HG03045 (cell line): Measurements from ENCODE around the gene CNTNAP4.

Source experiments
- ATAC-seq: cut with Tn5 transposase; IDR thresholded peaks from one replicate; pipeline ENCODE4 v1.9.1; 2021; ENCODE audit warnings: mild to moderate bottlenecking, moderate library complexity; ENCODE audit not compliant: unreplicated experiment

The CNTNAP4 gene

GRCh38 chr16:76303637-76304314, 26.6 kb downstream of the CNTNAP4 start:
- no peak for ATAC-seq

DNA sequence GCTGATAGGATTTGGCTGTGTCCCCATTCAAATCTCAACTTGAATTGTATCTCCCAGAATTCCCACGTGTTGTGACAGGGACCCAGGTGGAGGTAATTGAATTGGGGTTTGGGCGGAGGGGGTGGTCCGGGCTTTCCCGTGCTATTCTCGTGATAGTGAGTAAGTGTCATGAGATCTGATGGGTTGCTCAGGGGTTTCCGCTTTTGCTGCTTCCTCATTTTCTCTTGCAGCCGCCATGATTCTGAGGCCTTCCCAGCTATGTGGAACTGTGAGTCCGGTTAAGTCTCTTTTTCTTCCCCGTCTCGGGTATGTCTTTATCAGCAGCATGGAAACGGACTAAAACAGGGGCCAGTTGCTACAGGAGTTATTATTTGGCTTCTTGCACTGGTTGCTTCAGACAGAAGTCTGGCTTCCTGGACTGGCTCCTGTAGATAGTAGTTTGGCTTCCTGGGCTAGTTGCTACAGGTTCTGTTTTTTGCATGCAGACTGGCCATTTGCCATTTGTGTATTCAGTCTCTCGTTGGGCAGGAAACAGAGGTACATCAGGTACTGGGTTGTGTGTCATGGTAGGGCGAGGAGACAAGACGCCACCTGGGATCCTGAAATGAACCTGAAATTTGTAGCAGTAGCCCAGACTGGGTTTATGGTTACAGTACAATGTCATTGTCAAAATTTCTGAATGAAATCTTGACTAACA, 32.6 kb downstream of the CNTNAP4 start:
- no peak for ATAC-seq

DNA sequence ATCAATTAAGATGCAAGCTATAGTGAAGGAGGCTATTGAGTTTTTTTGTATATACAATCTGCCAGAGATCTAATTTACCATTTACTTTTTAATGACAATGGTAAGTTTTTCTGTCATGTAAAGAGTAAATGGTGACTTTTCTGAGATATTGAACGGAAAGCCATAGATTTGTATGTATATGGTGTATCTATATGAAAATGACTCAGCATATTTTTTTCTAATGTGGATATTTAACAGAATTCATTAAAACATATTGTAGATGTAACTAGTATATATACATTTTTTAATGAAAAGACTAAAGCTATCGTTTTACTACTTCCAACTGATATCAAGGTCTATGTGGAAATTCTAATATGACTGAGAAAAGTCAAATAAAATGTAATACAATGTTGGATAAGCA, 34.1 kb downstream of the CNTNAP4 start:
- ATAC-seq: no peak

- no peak for ATAC-seq
These were observed 41.4 kb downstream of the CNTNAP4 start for GRCh38 chr16:76318565-76318964.

- no peak for ATAC-seq
These were observed 51.9 kb downstream of the CNTNAP4 start for GRCh38 chr16:76329106-76329505.

- ATAC-seq: no peak
These were observed 58.2 kb downstream of the CNTNAP4 start for GRCh38 chr16:76335180-76335974.

GRCh38 chr16:76336112-76336511, 58.9 kb downstream of the CNTNAP4 start:
- ATAC-seq: no peak

DNA sequence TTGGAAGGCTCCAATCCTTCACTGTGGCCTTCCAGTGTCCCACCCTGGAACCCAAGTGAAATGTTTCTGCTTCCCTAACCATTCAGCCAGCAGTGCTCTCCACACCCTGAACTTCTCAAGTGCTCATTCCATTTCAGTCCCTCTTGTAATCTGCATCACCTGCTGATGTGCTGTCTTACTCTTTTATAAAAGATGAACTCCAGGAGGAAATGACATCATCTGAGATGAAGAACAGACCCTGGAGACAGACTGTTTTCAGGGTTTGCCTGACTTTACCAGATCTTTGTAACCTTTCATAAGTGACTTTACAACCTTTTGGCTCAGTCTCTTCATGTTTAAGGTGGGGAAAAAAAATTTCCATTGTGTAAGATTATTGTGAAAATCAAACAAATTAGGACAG, 61.3 kb downstream of the CNTNAP4 start:
- no peak for ATAC-seq

- ATAC-seq: no peak
These were observed 66.6 kb downstream of the CNTNAP4 start for GRCh38 chr16:76343769-76344168.

DNA sequence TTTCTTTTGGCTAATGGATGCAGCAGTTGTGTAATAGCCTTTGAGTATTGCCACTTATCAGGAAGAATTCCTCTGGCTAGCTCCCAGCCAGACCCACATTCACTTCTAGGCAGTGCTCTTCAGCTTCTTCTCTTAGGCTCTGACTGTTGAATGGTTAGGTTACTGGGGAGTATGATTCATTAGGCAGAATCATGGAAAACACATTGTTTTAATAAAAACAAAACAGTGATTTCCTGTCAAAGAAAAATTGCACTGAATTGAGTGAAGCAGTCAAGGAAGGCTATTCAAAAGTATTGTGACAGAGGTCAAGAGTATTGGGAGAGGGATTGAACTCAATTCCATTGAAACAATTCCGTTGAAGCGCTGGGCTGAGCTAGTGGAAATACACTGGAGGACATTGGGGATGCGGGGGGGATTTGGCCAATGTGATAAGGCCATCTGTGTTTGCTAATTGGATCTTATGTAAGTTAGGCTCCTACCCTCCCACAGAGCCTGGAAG, 68.0 kb downstream of the CNTNAP4 start:
- ATAC-seq: no peak

GRCh38 chr16:76346210-76346609, 69.0 kb downstream of the CNTNAP4 start:
- no peak for ATAC-seq

- no peak for ATAC-seq
These were observed 74.2 kb downstream of the CNTNAP4 start for GRCh38 chr16:76351441-76351840.

DNA sequence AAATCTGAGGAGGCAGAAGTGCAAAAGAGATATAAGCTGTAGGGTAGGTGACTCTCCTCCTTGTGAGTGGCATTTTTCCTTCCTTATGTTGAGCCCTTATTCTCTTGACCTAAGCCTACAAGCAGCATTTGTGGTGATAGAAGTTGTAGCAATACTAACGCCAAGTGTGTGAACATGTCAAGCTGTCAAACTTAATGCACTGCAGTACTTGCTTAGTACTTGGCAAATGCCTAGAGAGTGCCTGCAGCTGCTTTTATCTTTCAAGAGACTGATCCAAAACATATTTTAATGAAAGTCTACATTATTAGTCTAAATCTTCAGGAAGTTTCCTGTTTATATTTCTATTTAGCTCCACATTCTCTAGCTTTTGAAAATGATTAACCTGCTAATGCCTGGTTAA, 83.2 kb downstream of the CNTNAP4 start:
- ATAC-seq: no peak

DNA sequence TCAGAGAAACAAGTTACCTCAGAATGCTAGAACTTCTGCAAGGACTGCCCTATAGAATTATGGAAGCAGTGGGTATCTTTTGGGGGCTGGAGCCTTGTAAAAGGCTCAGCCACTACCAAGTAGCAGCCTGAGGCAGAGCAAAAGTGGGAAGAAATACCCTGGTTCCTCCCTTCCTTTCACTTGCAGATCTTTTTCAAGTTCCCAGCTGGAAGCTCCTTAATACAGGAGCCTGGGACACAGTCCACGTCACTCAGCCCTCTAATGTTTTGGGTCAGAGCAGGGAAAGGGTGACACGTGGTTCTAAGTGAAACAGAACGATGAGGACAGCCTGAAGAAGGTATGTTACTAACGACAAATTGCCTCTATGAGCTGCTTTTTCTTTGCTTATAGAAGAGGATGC, 93.1 kb downstream of the CNTNAP4 start:
- no peak for ATAC-seq

DNA sequence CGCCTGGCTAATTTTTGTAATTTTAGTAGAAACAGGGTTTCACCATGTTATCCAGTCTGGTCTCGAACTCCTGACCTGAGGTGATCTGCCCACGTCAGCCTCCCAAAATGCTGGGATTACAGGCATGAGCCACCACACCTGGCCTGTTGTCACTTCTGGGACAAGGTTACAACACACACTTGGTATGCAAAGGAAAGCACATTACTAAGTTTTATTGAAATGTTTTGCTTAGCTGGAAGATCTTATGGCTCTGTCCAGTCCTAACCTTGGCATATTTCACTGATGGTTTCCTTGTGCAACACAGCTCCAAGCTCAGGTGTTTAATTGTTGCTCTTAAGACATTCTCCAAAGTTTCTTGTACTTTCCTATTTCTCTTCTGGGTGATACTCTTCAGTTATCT, 94.2 kb downstream of the CNTNAP4 start:
- ATAC-seq: no peak

- no peak for ATAC-seq
These were observed 96.8 kb downstream of the CNTNAP4 start for GRCh38 chr16:76373998-76374397.

GRCh38 chr16:76376988-76377387, 99.8 kb downstream of the CNTNAP4 start:
- no peak for ATAC-seq

DNA sequence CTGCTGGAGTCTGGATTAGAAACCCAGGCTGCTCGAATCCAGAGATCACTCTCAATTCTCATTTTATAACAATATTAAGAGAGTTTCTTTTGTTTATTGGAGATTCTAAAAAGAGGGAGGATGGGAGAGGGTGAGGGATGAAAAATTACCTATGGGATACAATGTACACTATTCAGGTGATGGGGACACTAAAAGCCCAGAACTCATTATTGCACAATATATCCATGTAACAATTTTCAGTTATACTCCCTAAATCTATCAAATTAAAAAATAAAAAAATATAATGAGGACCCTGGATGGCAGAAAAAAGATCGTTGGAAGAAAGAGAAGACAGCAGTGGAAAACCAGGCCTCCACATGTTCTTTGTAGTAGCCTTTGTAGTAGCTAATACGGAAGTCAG, 100.8 kb downstream of the CNTNAP4 start:
- no peak for ATAC-seq

- no peak for ATAC-seq
These were observed 103.9 kb downstream of the CNTNAP4 start for GRCh38 chr16:76381096-76381495.

DNA sequence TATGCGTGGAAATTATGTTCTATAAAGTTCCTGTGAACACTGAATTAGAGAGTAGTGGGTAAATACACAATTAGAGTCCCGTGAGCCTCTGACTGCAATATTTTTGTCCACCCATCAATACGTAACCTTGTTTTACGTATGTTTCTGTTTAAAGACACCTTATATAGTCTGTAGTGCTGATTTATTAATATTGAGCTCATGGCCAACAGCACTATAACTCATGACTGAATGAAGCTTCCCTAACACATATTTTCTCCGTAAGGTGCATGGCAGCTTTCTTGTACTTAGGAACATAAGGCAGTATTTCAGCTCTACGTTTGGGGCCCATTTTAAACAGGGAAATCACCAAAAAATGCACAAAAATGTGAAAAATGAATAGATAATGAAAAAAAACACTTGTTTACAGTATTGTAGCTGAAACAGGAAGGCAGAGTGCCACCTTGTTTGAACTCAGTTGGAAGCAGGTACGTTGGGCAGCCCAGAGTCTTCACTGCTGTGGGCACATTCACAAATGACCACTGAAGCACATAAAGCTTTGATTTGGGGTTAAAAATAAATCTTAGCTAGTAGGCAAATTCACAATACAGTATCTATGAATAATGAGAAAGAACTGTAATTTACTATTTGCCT, 108.5 kb downstream of the CNTNAP4 start:
- ATAC-seq: no peak

- ATAC-seq: no peak
These were observed 109.6 kb downstream of the CNTNAP4 start for GRCh38 chr16:76386784-76387183.
